GM10266 (cell line): ENCODE measurements around the gene ERICH6B.

ENCODE experiments used
- DNase-seq: peaks from one replicate; pipeline ENCODE4 v3.0.0; 2012; ENCODE audit errors: extremely low spot score
- CTCF ChIP-seq: IDR thresholded peaks from 2 replicates; pipeline ENCODE4 v1.5.1; 2012; ENCODE audit warnings: mild to moderate bottlenecking, low read depth; ENCODE audit not compliant: control insufficient read depth, insufficient read depth; ENCODE audit errors: missing control alignments

The ERICH6B gene

GRCh38 chr13:45630791-45631190 is 15.3 kb upstream of the ERICH6B start:
- no peak for DNase-seq
- no peak for TF ChIP-seq CTCF

DNA sequence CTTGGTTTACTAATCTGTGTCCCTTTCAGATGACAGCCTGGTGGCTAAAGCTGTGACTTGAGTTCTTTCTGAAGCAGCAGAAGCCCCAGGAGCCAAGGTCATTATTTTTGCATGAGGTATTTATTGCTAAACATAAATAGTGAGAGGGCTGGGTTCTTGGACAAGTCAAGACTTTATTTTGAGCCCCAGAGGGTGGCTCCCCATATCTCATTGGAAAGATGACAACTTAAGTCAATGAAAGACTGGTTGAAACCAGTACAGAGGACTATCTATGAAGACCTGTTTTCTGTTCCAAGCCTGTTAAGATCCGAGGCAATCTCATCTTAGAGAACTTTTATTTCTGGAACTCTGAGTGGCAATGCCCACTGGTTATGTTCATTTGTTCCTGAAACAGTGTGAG is 14.4 kb upstream of the ERICH6B start:
- no peak for TF ChIP-seq CTCF
- no peak for DNase-seq

GRCh38 chr13:45628094-45628493 is 12.6 kb upstream of the ERICH6B start:
- TF ChIP-seq CTCF = no peak
- no peak for DNase-seq

- no peak for TF ChIP-seq CTCF
- no peak for DNase-seq
These were observed 12.1 kb upstream of the ERICH6B start for GRCh38 chr13:45627656-45628055.

DNA sequence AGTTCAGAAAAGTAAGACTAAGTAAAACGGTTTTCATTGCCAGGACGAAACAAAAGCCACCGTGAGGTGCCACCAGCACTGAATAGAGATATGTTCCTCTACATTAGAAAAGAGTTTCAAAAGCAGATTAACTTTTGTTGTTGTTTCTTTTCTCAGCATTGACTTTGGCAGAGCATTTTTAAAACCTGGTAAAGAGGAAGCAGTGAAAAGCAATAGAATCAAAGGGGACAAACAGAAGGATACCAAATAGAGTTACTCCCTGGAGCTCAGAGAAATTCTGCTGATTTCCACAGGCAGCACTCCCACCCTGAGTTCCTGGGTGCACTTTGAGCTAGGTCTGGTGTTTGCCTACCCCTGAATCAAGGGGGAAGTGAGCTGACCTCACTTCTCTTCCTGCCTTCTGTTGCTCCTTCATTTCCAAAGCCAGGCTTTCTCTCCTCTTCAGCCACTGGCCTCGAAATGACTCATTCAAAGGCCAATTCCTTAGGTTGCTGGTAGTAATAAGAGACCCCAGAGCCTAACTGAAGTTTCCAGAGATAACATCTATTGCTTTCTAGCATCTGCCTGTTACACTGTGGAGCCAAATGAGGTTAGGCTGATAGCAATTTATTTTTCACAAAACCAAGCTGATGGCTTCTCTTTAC is 11.3 kb upstream of the ERICH6B start:
- no peak for DNase-seq
- TF ChIP-seq CTCF = no peak

GRCh38 chr13:45623516-45624090 is 8.1 kb upstream of the ERICH6B start:
- TF ChIP-seq CTCF = peak; percentile 60
- peak; percentile 38 for DNase-seq

DNA sequence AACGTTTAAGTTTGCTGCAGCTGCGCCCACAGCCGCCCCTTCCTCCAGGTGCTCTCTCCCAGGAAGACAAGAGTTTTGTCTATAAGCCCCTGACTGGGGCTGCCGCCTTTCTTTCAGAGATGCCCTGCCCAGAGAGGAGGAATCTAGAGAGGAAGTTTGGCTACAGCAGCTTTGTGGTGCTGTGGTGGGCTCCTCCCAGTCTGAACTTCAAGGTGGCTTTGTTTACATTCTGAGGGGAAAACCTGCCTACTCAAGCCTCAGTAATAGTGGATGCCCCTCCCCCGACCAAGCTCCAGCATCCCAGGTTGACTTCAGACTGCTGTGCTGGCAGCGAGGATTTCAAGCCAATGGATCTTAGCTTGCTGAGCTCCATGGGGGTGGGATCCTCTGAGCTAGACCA is 6.4 kb upstream of the ERICH6B start:
- no peak for DNase-seq

More for the DNA sequence above, 6.4 kb upstream of the ERICH6B start:
- no peak for TF ChIP-seq CTCF
